ENCODE measurements around the gene ANXA8. TPM values are rescaled to one million over a fixed set of nuclear protein-coding genes. Genes with fewer than 3 reads are reported as not detected.

Gene ANXA8
- total RNA-seq, 5 donors from 2014 or later (not counting 1 experiment from before 2014, with no cell fraction given), result not detected

DNA sequence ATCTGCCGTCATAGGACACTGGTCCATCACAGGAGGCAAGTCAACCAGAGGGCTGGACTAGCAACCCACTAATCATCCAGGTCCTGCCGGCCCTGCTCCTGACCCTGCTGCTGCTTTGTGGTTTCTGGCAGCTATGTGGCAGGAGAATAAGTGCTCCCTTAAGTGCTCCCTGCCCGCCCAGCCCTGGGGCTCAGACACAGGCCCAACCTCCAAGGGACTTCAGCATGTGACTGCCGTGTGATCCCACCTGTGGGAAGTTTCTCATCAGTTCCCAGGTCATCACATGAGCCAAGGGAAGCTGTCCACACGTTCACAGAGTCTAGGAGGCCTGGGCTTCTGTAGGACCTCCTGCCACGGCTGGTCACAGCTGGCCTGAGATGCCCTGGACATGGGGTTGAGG lies 65.6 kb downstream of the ANXA8 start:
- H3K27ac ChIP-seq (ENCODE audit: low read length), result no peak overlapping the region
- no peaks in the 10 kb centered on the region for H3K36me3 ChIP-seq (ENCODE audit: control insufficient read depth in 2 of 2, extremely low read depth in 1 of 2, insufficient read depth in 1 of 2, low read length in 1 of 2)
- Mint-ChIP-seq H3K4me1 (no peaks in the 10 kb centered on the region), H3K9me3 (no peaks in the 10 kb centered on the region), H3K36me3 (no peaks in the 10 kb centered on the region), H3K27me3 (peaks cover 0 to 3% of the 10 kb centered on the region in 2 donors), H3K4me3 (no peak overlapping the region), H3K27ac (no peak overlapping the region)
- ATAC-seq (replicated peaks in 1 of 4), result no peak
- no peaks in the 10 kb centered on the region for H3K9me3 ChIP-seq
- DNase-seq, result no peak
- ChIA-PET CTCF (no interaction called here), POLR2A (no interaction called here)
- WGBS (ENCODE audit: insufficient coverage), result 75% methylated on average over 4 of the region's 6 CpGs
- peaks cover 0 to 39% of the 10 kb centered on the region in 2 experiments for H3K27me3 ChIP-seq (replicated peaks in 1 of 2; ENCODE audit: control insufficient read depth in 2 of 2, extremely low read depth in 1 of 2, insufficient read depth in 2 of 2, low read length in 1 of 2)
- H3K4me3 ChIP-seq (ENCODE audit: control insufficient read depth in 1 of 2, extremely low read depth in 1 of 2, low read length in 1 of 2), result no peak overlapping the region
- no peaks in the 10 kb centered on the region for H3K4me1 ChIP-seq (ENCODE audit: control insufficient read depth in 1 of 2, extremely low read depth in 1 of 2, insufficient read depth in 2 of 2, low read length in 2 of 2)

Other genes starting within 250 kb of the ANXA8 start
- 1 to 10 TPM in 1 of 5 donors, under 1 TPM in 4; 0.14 to 1.4 (median 0.46) TPM for gene GDF10, start 183.9 kb downstream of the ANXA8 start, total RNA-seq
- gene GDF2, start 161.7 kb downstream of the ANXA8 start, total RNA-seq, result not detected
- not detected for gene RBP3, start 135.8 kb downstream of the ANXA8 start, total RNA-seq
- not detected for gene ZNF488, start 99.8 kb downstream of the ANXA8 start, total RNA-seq
- gene FAM25G, start 7.6 kb upstream of the ANXA8 start, total RNA-seq, result not detected
- gene AGAP9, start 39.5 kb upstream of the ANXA8 start, total RNA-seq, result 10 to 100 TPM in 1 of 5 donors, 1 to 10 TPM in 4; 7.3 to 13.1 (median 8.8) TPM